ENCODE results near the gene METTL25. TPM values are rescaled to one million over a fixed set of nuclear protein-coding genes. Genes with fewer than 3 reads are reported as not detected.

The METTL25 gene
- total and polyA plus RNA-seq, 12 donors, result 2.0 to 17.4 (median 14.0) TPM

- intact Hi-C loops (cut with DNase I), result no loop called here
- WGBS, 2 donors, result 79% methylated on average over 3 of the region's 3 CpGs
- no peak for TF ChIP-seq CTCF (IDR thresholded peaks at IDR 0.05)
- ATAC-seq, result no peak
- no peaks in the 10 kb centered on the region for H3K27me3 ChIP-seq
- no peak overlapping the region for H3K27ac ChIP-seq
- no peak for DNase-seq
- peaks cover 0 to 37% (median 0%) of the 10 kb centered on the region in 9 donors for H3K36me3 ChIP-seq
- no peaks in the 10 kb centered on the region for H3K9me3 ChIP-seq
- no peak overlapping the region for H3K4me3 ChIP-seq
- H3K4me1 ChIP-seq, result no peaks in the 10 kb centered on the region
Observed at GRCh38 chr12:82430541-82431145, 72.3 kb downstream of the METTL25 start.

GRCh38 chr12:82434392-82434911 is 76.1 kb downstream of the METTL25 start:
- H3K9me3 ChIP-seq, result no peaks in the 10 kb centered on the region
- H3K36me3 ChIP-seq, result peaks cover 0 to 58% (median 4%) of the 10 kb centered on the region in 9 donors
- no peaks in the 10 kb centered on the region for H3K4me1 ChIP-seq
- DNase-seq, result no peak
- no peak overlapping the region for H3K27ac ChIP-seq
- intact Hi-C loops (cut with DNase I), result no loop called here
- no peak overlapping the region for H3K4me3 ChIP-seq
- no peaks in the 10 kb centered on the region for H3K27me3 ChIP-seq
- TF ChIP-seq CTCF (IDR thresholded peaks at IDR 0.05), result no peak
- 71 to 80% methylated on average over 2 of the region's 2 CpGs for WGBS, 2 donors
- ATAC-seq, result no peak

- no peak for ATAC-seq
Observed at GRCh38 chr12:82436354-82436753, 78.0 kb downstream of the METTL25 start.

GRCh38 chr12:82437744-82438143 is 79.4 kb downstream of the METTL25 start:
- 92 to 97% methylated on average over 3 of the region's 3 CpGs for WGBS, 2 donors
- Histone ChIP-seq H3K36me3 (peaks cover 0 to 64% (median 11%) of the 10 kb centered on the region in 9 donors), H3K4me3 (no peak overlapping the region), H3K27ac (no peak overlapping the region), H3K27me3 (no peaks in the 10 kb centered on the region), H3K4me1 (no peaks in the 10 kb centered on the region), H3K9me3 (peaks cover 0 to 3% (median 0%) of the 10 kb centered on the region in 11 donors)
- TF ChIP-seq CTCF (IDR thresholded peaks at IDR 0.05), result no peak
- intact Hi-C loops (cut with DNase I), result no loop called here
- ATAC-seq, result no peak
- no peak for DNase-seq

More at GRCh38 chr12:82436354-82436753, 78.0 kb downstream of the METTL25 start:
- no peaks in the 10 kb centered on the region for H3K9me3 ChIP-seq
- DNase-seq, result no peak
- TF ChIP-seq CTCF (IDR thresholded peaks at IDR 0.05), result no peak
- peaks cover 0 to 68% (median 15%) of the 10 kb centered on the region in 9 donors for H3K36me3 ChIP-seq
- H3K27me3 ChIP-seq, result no peaks in the 10 kb centered on the region
- 91 to 92% methylated on average over 1 of the region's 1 CpG for WGBS, 2 donors
- H3K4me3 ChIP-seq, result no peak overlapping the region
- intact Hi-C loops (cut with DNase I), result no loop called here
- H3K4me1 ChIP-seq, result no peaks in the 10 kb centered on the region
- H3K27ac ChIP-seq, result no peak overlapping the region
